HepG2 (cell line): ENCODE data around the gene TICAM2. TPM values are rescaled to one million over a fixed set of nuclear protein-coding genes. Genes with fewer than 3 reads are reported as not detected.

Source experiments
- ATAC-seq: fragments of 200-7000 bp; cut with Tn5 transposase; 3 replicates; pipeline ENCODE4 v1.9.1; 2020; ENCODE audit warnings: mild to moderate bottlenecking, moderate library complexity
- BruUV-seq: library from RNA; stranded (reverse); fragments of 400-500 nt; replicated peaks from 2 replicates; lab custom pipeline; 2021; lab: Mats Ljungman, UMichigan
- CTCF ChIA-PET: fragments of 300-600 bp; formaldehyde crosslinking; extraction: SDS; loops from one replicate; lab custom pipeline; 2021; ENCODE audit warnings: low total read pairs, inconsistent platforms, low intra/inter-chr PET ratio; lab: Yijun Ruan, JAX
- POLR2A ChIA-PET: fragments of 350-600 bp; sonication (Branson Sonifier 250); formaldehyde crosslinking; loops from one replicate; lab custom pipeline; 2020; ENCODE audit warnings: antibody characterized with exemption, inconsistent platforms; lab: Yijun Ruan, JAX
- DNase-seq: peaks from one replicate; pipeline ENCODE4 v3.0.0-alpha.2; 2015; ENCODE audit warnings: low spot score
- FAIRE-seq: peaks from 3 replicates; lab custom pipeline; 2011; peaks lifted over from hg19 to GRCh38; lab: Jason Lieb, UNC
- H2AFZ ChIP-seq: one replicate; pipeline ENCODE4 v1.6.1; 2011; ENCODE audit warnings: low read length, inconsistent platforms
- H3K27ac ChIP-seq: fragments of 300-600 bp; 3 replicates; pipeline ENCODE4 v1.8.0; 2011; ENCODE audit warnings: mixed run types, mild to moderate bottlenecking, mixed read lengths, low read length, inconsistent platforms; ENCODE audit not compliant: insufficient read depth; ENCODE audit errors: extremely low read length
- H3K27me3 ChIP-seq, 2 experiments: fragments of 200-600 bp in 1 of 2; 2 replicates in 1 of 2; 3 replicates in 1 of 2; pipeline versions ENCODE4 v1.6.0 to v1.8.0; 2011; ENCODE audit warnings: low read length in 2 of 2, mild to moderate bottlenecking in 2 of 2, moderate library complexity in 2 of 2, inconsistent platforms in 1 of 2; ENCODE audit not compliant: insufficient read depth in 2 of 2, control insufficient read depth in 1 of 2
- H3K36me3 ChIP-seq, 2 experiments: fragments of 200-600 bp in 1 of 2; replicated peaks in 1 of 2; 2 replicates in 1 of 2; 3 replicates in 1 of 2; pipeline versions ENCODE4 v1.5.1 to v1.8.0; 2011; ENCODE audit warnings: low read length in 2 of 2, inconsistent platforms in 1 of 2; ENCODE audit not compliant: insufficient read depth in 2 of 2, control insufficient read depth in 1 of 2
- H3K4me1 ChIP-seq: 2 replicates; pipeline ENCODE4 v1.5.1; 2012; ENCODE audit warnings: low read length, inconsistent platforms; ENCODE audit not compliant: insufficient read depth
- H3K4me2 ChIP-seq: 2 replicates; pipeline ENCODE4 v1.6.0; 2011; ENCODE audit warnings: low read depth, low read length, inconsistent platforms
- H3K4me3 ChIP-seq, 3 experiments: fragments of 200-600 bp in 1 of 3; sonication (generic), shearing (Covaris generic) in 1 of 3; replicated peaks in 1 of 3; 2 replicates each; pipeline ENCODE4 v1.5.1; 2011 to 2016; ENCODE audit warnings: low read length in 3 of 3, inconsistent platforms in 2 of 3, low read depth in 2 of 3, mild to moderate bottlenecking in 2 of 3, control low read depth in 1 of 3, mixed read lengths in 1 of 3; ENCODE audit not compliant: insufficient read depth in 1 of 3
- H3K79me2 ChIP-seq: one replicate; pipeline ENCODE4 v1.6.1; 2011; ENCODE audit warnings: low read length, inconsistent platforms; ENCODE audit not compliant: insufficient read depth
- H3K9ac ChIP-seq: 2 replicates; pipeline ENCODE4 v1.6.0; 2011; ENCODE audit warnings: mild to moderate bottlenecking, low read depth, low read length, inconsistent platforms; ENCODE audit not compliant: insufficient read depth
- H3K9me3 ChIP-seq: 2 replicates; pipeline ENCODE4 v1.5.1; 2012; ENCODE audit warnings: mild to moderate bottlenecking, low read length
- H4K20me1 ChIP-seq: 2 replicates; pipeline ENCODE4 v1.6.0; 2011; ENCODE audit warnings: inconsistent platforms, mild to moderate bottlenecking, low read length, moderate library complexity; ENCODE audit not compliant: insufficient read depth
- FOSL1 ChIP-seq: sonication (generic); formaldehyde crosslinking; IDR thresholded peaks from 2 replicates; pipeline ENCODE4 v1.9.0; 2021; ENCODE audit warnings: missing genetic modification reagents, borderline replicate concordance
- HMGXB4 ChIP-seq, 2 experiments: sonication (generic) in 1 of 2; formaldehyde crosslinking in 1 of 2; IDR thresholded peaks; 2 replicates each; pipeline versions ENCODE4 v1.4.0 to v1.6.1; 2018 to 2020; ENCODE audit warnings: missing genetic modification reagents in 2 of 2, borderline replicate concordance in 1 of 2, low read depth in 1 of 2, mild to moderate bottlenecking in 1 of 2, missing biosample characterization in 1 of 2
- NR2F6 ChIP-seq, 2 experiments: IDR thresholded peaks; 2 replicates each; pipeline ENCODE4 v1.6.1; 2016; ENCODE audit warnings: antibody characterized with exemption in 1 of 2, mild to moderate bottlenecking in 1 of 2
- PHF8 ChIP-seq: sonication (generic); formaldehyde crosslinking; IDR thresholded peaks from 2 replicates; pipeline ENCODE4 v1.5.0; 2020; ENCODE audit warnings: missing genetic modification reagents
- TCF7L2 ChIP-seq: IDR thresholded peaks from 2 replicates; pipeline ENCODE4 v1.6.1; 2011; ENCODE audit warnings: mild to moderate bottlenecking, low read depth, low read length, moderate library complexity
- ZBTB26 ChIP-seq: IDR thresholded peaks from 2 replicates; pipeline ENCODE4 v1.6.1; 2016; ENCODE audit warnings: missing compliant biosample characterization, missing genetic modification reagents, borderline replicate concordance
- ZNF142 ChIP-seq: sonication (generic); formaldehyde crosslinking; IDR thresholded peaks from 2 replicates; pipeline ENCODE4 v1.4.0; 2020; ENCODE audit warnings: missing genetic modification reagents
- ZNF235 ChIP-seq: sonication (generic); formaldehyde crosslinking; IDR thresholded peaks from 2 replicates; pipeline ENCODE4 v1.8.1; 2023; ENCODE audit warnings: mild to moderate bottlenecking, missing genetic modification reagents, borderline replicate concordance
- ZNF274 ChIP-seq: sonication (generic); formaldehyde crosslinking; IDR thresholded peaks from 2 replicates; pipeline ENCODE4 v1.5.1; 2020; ENCODE audit warnings: mild to moderate bottlenecking, missing genetic modification reagents
- ZNF468 ChIP-seq: sonication (generic); formaldehyde crosslinking; IDR thresholded peaks from 2 replicates; pipeline ENCODE4 v1.8.0; 2022; ENCODE audit warnings: mild to moderate bottlenecking, moderate library complexity, missing genetic modification reagents
- ZNF484 ChIP-seq: sonication (generic); formaldehyde crosslinking; IDR thresholded peaks from 2 replicates; pipeline ENCODE4 v1.5.1; 2020; ENCODE audit warnings: mild to moderate bottlenecking, low read depth, missing genetic modification reagents, borderline replicate concordance
- ZNF550 ChIP-seq: sonication (generic); formaldehyde crosslinking; IDR thresholded peaks from 2 replicates; pipeline ENCODE4 v1.4.0; 2020; ENCODE audit warnings: mild to moderate bottlenecking, missing genetic modification reagents, borderline replicate concordance
- ZNF740 ChIP-seq: sonication (generic); formaldehyde crosslinking; IDR thresholded peaks from 2 replicates; pipeline ENCODE4 v1.4.0; 2020; ENCODE audit warnings: missing genetic modification reagents
- ZSCAN31 ChIP-seq: sonication (generic); formaldehyde crosslinking; IDR thresholded peaks from 2 replicates; pipeline ENCODE4 v1.5.0; 2020; ENCODE audit warnings: low read depth, mild to moderate bottlenecking, missing genetic modification reagents
- WGBS: methylation state at CpG from one replicate; pipeline ENCODE4 v1.1.6; 2017; ENCODE audit warnings: low lambda C conversion rate; 5-methylcytosine and 5-hydroxymethylcytosine counted together
- in situ Hi-C: cut with HindIII; loops from 2 replicates; pipeline ENCODE4 v1.10.0; 2017; ENCODE audit warnings: low pct_unique_long_range_greater_than_20kb; ENCODE audit not compliant: extremely low pct_ligation_motif_present
- intact Hi-C: fragments of 100-400 bp; cut with micrococcal nuclease; formaldehyde crosslinking; loops from one replicate; pipeline ENCODE4 v1.10.0; 2022; ENCODE audit not compliant: unreplicated experiment
- polyA plus RNA-seq, 8 experiments: library from polyadenylated mRNA; depleted of rRNA in 3 of 8; stranded (reverse) in 7 of 8; unstranded in 1 of 8; fragments of >200 nt; fragmentation: Illumina TruSeq in 4 of 8; extraction: Trizol in 4 of 8; gene quantifications; 2 replicates each; pipeline versions ENCODE4 v1.2.1 to v1.2.3, GENCODE V29; 2011 to 2016; ENCODE audit warnings: low read depth in 4 of 8, missing spikeins in 1 of 8, mixed read lengths in 1 of 8; ENCODE audit not compliant: insufficient read depth in 1 of 8
- total RNA-seq, 5 experiments: library from RNA; depleted of rRNA; stranded (reverse); fragments of >200 nt; fragmentation: Illumina TruSeq; extraction: Trizol; gene quantifications; 2 replicates each; pipeline ENCODE4 v1.2.3, GENCODE V29; 2016; ENCODE audit warnings: low read depth in 1 of 5

Gene TICAM2
- total and polyA plus RNA-seq, 2 of the 13 experiments (the other 11 are each of a cell fraction or from before 2014, with no cell fraction given): 0.04 TPM; not detected in 1

GRCh38 chr5:115602591-115603125, 379 bp upstream of the TICAM2 start (continued):
- TF ChIP-seq NR2F6 (IDR thresholded peaks at IDR 0.05): no peak
- TF ChIP-seq NR2F6 (CRISPR knock-in tag; IDR thresholded peaks at IDR 0.05): no peak
- no peak for TF ChIP-seq ZSCAN31 (CRISPR knock-in tag)
- no peak for TF ChIP-seq ZNF274
- TF ChIP-seq ZNF142: no peak
- no peak for TF ChIP-seq PHF8 (CRISPR knock-in tag)
- TF ChIP-seq ZNF740 (CRISPR knock-in tag): no peak

- Histone ChIP-seq H3K4me2 (no peak overlapping the region), H3K4me3 (no peak overlapping the region), H3K36me3 (no peaks in the 10 kb centered on the region), H4K20me1 (no peaks in the 10 kb centered on the region), H3K9me3 (no peaks in the 10 kb centered on the region), H3K79me2 (no peaks in the 10 kb centered on the region), H2AFZ (no peak overlapping the region), H3K9ac (no peak overlapping the region), H3K27me3 (no peaks in the 10 kb centered on the region), H3K4me1 (no peaks in the 10 kb centered on the region), H3K27ac (no peak overlapping the region)
- BruUV-seq: no TSS peak
- DNase-seq (no peak), FAIRE-seq (no peak), ATAC-seq (no peak)
- WGBS: 97% methylated on average over 3 of the region's 3 CpGs
- in situ Hi-C loops: no loop called here
- ChIA-PET POLR2A (no interaction called here), CTCF (no interaction called here)
- intact Hi-C loops: no loop called here
- TF ChIP-seq ZBTB26 (CRISPR knock-in tag): no peak
- TF ChIP-seq HMGXB4 (CRISPR knock-in tag; IDR thresholded peaks at IDR 0.05; ENCODE audit: borderline replicate concordance in 1 of 2, low read depth in 1 of 2): no peak
- TF ChIP-seq TCF7L2: no peak
- no peak for TF ChIP-seq FOSL1 (CRISPR knock-in tag)
- no peak for TF ChIP-seq ZNF550 (CRISPR knock-in tag)
- TF ChIP-seq ZNF235: no peak
- TF ChIP-seq ZNF468 (CRISPR knock-in tag): no peak
- no peak for TF ChIP-seq ZNF484 (CRISPR knock-in tag)
These were observed 1.5 kb downstream of the TICAM2 start for GRCh38 chr5:115600766-115601165.
